ENCODE results near the gene CARM1. TPM values are rescaled to one million over a fixed set of nuclear protein-coding genes. Genes with fewer than 3 reads are reported as not detected.

CARM1 gene
- total and polyA plus RNA-seq, 2 of the 13 experiments (the other 11 are each of a cell fraction or from before 2014, with no cell fraction given), result 27.6 to 55.8 TPM

DNA sequence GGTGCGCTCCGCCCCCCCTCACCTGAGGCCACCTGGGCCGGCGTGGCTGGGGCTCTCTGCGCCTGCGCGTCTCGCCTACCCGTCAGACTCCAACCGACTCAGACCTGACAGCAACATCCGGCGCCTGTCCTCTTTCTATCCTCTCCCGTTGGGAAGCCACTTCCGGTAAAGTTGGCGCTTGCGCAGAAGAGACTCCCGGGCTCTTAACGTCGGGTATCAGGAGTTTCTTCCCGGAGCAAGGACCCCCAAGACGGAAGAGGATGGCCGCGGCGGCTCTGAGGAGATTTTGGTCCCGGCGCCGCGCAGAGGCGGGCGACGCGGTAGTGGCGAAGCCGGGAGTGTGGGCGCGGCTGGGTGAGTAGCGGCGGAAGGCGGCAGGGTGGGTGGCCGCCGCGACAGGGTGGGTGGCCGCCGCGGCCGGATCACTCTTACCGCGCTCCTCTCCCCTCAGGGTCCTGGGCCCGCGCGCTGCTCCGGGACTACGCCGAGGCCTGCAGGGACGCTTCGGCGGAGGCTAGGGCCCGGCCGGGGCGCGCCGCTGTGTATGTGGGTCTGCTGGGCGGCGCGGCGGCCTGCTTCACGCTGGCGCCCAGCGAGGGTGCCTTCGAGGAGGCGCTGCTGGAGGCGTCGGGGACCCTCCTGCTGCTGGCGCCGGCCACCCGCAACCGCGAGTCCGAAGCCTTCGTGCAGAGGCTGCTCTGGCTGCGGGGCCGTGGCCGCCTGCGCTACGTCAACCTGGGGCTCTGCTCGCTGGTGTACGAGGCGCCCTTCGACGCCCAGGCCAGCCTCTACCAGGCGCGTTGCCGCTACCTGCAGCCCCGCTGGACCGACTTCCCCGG is 57.4 kb downstream of the CARM1 start, which contains the start of the genes TIMM29 and YIPF2 (continued):
- TF ChIP-seq, protein P1, sequence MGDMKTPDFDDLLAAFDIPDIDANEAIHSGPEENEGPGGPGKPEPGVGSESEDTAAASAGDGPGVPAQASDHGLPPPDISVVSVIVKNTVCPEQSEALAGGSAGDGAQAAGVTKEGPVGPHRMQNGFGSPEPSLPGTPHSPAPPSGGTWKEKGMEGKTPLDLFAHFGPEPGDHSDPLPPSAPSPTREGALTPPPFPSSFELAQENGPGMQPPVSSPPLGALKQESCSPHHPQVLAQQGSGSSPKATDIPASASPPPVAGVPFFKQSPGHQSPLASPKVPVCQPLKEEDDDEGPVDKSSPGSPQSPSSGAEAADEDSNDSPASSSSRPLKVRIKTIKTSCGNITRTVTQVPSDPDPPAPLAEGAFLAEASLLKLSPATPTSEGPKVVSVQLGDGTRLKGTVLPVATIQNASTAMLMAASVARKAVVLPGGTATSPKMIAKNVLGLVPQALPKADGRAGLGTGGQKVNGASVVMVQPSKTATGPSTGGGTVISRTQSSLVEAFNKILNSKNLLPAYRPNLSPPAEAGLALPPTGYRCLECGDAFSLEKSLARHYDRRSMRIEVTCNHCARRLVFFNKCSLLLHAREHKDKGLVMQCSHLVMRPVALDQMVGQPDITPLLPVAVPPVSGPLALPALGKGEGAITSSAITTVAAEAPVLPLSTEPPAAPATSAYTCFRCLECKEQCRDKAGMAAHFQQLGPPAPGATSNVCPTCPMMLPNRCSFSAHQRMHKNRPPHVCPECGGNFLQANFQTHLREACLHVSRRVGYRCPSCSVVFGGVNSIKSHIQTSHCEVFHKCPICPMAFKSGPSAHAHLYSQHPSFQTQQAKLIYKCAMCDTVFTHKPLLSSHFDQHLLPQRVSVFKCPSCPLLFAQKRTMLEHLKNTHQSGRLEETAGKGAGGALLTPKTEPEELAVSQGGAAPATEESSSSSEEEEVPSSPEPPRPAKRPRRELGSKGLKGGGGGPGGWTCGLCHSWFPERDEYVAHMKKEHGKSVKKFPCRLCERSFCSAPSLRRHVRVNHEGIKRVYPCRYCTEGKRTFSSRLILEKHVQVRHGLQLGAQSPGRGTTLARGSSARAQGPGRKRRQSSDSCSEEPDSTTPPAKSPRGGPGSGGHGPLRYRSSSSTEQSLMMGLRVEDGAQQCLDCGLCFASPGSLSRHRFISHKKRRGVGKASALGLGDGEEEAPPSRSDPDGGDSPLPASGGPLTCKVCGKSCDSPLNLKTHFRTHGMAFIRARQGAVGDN (CRISPR knock-in tag; IDR thresholded peaks at IDR 0.05), result peak; percentile 75
- TF ChIP-seq ARNT2 (CRISPR knock-in tag; IDR thresholded peaks at IDR 0.05; ENCODE audit: low read depth), result peak; percentile 78
- no peak for TF ChIP-seq ZNF550 (CRISPR knock-in tag; IDR thresholded peaks at IDR 0.05; ENCODE audit: borderline replicate concordance)
- no peak for TF ChIP-seq JUND (CRISPR knock-in tag; IDR thresholded peaks at IDR 0.05)
- TF ChIP-seq PPARG (CRISPR knock-in tag; conservative IDR thresholded peaks at IDR 0.05), result peak; percentile 61; the same call in 1 of the 2 replicates
- no peak for TF ChIP-seq EHMT2 (IDR thresholded peaks at IDR 0.05; ENCODE audit: borderline replicate concordance, low read depth, low read length)
- no peak for TF ChIP-seq ZNF274 (CRISPR knock-in tag; IDR thresholded peaks at IDR 0.05)
- TF ChIP-seq THAP11 (CRISPR knock-in tag; IDR thresholded peaks at IDR 0.05), result peak; percentile 96
- peak; percentile 95; the same call in 1 of the 2 replicates for TF ChIP-seq ZFX (CRISPR knock-in tag; IDR thresholded peaks at IDR 0.05; ENCODE audit: low read depth)
- TF ChIP-seq, protein P2, sequence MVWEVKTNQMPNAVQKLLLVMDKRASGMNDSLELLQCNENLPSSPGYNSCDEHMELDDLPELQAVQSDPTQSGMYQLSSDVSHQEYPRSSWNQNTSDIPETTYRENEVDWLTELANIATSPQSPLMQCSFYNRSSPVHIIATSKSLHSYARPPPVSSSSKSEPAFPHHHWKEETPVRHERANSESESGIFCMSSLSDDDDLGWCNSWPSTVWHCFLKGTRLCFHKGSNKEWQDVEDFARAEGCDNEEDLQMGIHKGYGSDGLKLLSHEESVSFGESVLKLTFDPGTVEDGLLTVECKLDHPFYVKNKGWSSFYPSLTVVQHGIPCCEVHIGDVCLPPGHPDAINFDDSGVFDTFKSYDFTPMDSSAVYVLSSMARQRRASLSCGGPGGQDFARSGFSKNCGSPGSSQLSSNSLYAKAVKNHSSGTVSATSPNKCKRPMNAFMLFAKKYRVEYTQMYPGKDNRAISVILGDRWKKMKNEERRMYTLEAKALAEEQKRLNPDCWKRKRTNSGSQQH (CRISPR knock-in tag; IDR thresholded peaks at IDR 0.05; ENCODE audit: low read depth), result peak; percentile 89; the same call in 1 of the 2 replicates
- TF ChIP-seq, protein P3, sequence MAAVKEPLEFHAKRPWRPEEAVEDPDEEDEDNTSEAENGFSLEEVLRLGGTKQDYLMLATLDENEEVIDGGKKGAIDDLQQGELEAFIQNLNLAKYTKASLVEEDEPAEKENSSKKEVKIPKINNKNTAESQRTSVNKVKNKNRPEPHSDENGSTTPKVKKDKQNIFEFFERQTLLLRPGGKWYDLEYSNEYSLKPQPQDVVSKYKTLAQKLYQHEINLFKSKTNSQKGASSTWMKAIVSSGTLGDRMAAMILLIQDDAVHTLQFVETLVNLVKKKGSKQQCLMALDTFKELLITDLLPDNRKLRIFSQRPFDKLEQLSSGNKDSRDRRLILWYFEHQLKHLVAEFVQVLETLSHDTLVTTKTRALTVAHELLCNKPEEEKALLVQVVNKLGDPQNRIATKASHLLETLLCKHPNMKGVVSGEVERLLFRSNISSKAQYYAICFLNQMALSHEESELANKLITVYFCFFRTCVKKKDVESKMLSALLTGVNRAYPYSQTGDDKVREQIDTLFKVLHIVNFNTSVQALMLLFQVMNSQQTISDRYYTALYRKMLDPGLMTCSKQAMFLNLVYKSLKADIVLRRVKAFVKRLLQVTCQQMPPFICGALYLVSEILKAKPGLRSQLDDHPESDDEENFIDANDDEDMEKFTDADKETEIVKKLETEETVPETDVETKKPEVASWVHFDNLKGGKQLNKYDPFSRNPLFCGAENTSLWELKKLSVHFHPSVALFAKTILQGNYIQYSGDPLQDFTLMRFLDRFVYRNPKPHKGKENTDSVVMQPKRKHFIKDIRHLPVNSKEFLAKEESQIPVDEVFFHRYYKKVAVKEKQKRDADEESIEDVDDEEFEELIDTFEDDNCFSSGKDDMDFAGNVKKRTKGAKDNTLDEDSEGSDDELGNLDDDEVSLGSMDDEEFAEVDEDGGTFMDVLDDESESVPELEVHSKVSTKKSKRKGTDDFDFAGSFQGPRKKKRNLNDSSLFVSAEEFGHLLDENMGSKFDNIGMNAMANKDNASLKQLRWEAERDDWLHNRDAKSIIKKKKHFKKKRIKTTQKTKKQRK (IDR thresholded peaks at IDR 0.05; ENCODE audit: low read length), result no peak
- no peak for TF ChIP-seq ZNF326 (CRISPR knock-in tag; IDR thresholded peaks at IDR 0.05; ENCODE audit: borderline replicate concordance)
- TF ChIP-seq, protein P4, sequence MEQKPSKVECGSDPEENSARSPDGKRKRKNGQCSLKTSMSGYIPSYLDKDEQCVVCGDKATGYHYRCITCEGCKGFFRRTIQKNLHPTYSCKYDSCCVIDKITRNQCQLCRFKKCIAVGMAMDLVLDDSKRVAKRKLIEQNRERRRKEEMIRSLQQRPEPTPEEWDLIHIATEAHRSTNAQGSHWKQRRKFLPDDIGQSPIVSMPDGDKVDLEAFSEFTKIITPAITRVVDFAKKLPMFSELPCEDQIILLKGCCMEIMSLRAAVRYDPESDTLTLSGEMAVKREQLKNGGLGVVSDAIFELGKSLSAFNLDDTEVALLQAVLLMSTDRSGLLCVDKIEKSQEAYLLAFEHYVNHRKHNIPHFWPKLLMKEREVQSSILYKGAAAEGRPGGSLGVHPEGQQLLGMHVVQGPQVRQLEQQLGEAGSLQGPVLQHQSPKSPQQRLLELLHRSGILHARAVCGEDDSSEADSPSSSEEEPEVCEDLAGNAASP (CRISPR knock-in tag; IDR thresholded peaks at IDR 0.05; ENCODE audit: borderline replicate concordance), result no peak
- TF ChIP-seq, protein P5, sequence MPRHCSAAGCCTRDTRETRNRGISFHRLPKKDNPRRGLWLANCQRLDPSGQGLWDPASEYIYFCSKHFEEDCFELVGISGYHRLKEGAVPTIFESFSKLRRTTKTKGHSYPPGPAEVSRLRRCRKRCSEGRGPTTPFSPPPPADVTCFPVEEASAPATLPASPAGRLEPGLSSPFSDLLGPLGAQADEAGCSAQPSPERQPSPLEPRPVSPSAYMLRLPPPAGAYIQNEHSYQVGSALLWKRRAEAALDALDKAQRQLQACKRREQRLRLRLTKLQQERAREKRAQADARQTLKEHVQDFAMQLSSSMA (CRISPR knock-in tag; IDR thresholded peaks at IDR 0.05), result no peak
- TF ChIP-seq CENPX (CRISPR knock-in tag; IDR thresholded peaks at IDR 0.05), result no peak
- peak; percentile 80 for TF ChIP-seq HCFC1 (IDR thresholded peaks at IDR 0.05; ENCODE audit: low read depth, low read length)
- TF ChIP-seq ZFP36L2 (CRISPR knock-in tag; IDR thresholded peaks at IDR 0.05), result no peak
